ENCODE data around the gene KRAS. TPM values are rescaled to one million over a fixed set of nuclear protein-coding genes. Genes with fewer than 3 reads are reported as not detected.

The KRAS gene
- total RNA-seq, 1 experiment from 2014 or later: 11.8 TPM

GRCh38 chr12:25256005-25256404 lies 5.3 kb upstream of the KRAS start:
- DNase-seq (ENCODE audit: low read depth): no peak

- DNase-seq (ENCODE audit: low read depth): peak; percentile 67
Observed at GRCh38 chr12:25254271-25254880, 3.6 kb upstream of the KRAS start.

- no peak for DNase-seq (ENCODE audit: low read depth)
Observed at GRCh38 chr12:25253371-25254068, 2.8 kb upstream of the KRAS start.

- DNase-seq (ENCODE audit: low read depth): no peak
Observed at GRCh38 chr12:25252946-25253345, 2.2 kb upstream of the KRAS start.

- DNase-seq (ENCODE audit: low read depth): no peak
Observed at GRCh38 chr12:25251769-25252168, 1.0 kb upstream of the KRAS start.

GRCh38 chr12:25249931-25250738 lies 594 bp downstream of the KRAS start:
- DNase-seq (ENCODE audit: low read depth): peak; percentile 29

- no peak for DNase-seq (ENCODE audit: low read depth)
Observed at GRCh38 chr12:25248732-25249131, 2.0 kb downstream of the KRAS start.

- no peak for DNase-seq (ENCODE audit: low read depth)
Observed at GRCh38 chr12:25248137-25248536, 2.6 kb downstream of the KRAS start.

GRCh38 chr12:25245491-25245890 lies 5.2 kb downstream of the KRAS start:
- no peak for DNase-seq (ENCODE audit: low read depth)

GRCh38 chr12:25243680-25243990 lies 7.1 kb downstream of the KRAS start:
- no peak for DNase-seq (ENCODE audit: low read depth)

GRCh38 chr12:25242981-25243679 lies 7.6 kb downstream of the KRAS start:
- no peak for DNase-seq (ENCODE audit: low read depth)

GRCh38 chr12:25241167-25242020 lies 9.3 kb downstream of the KRAS start:
- peak; percentile 44 for DNase-seq (ENCODE audit: low read depth)

GRCh38 chr12:25236626-25237025 lies 14.1 kb downstream of the KRAS start:
- DNase-seq (ENCODE audit: low read depth): no peak

GRCh38 chr12:25236190-25236589 lies 14.5 kb downstream of the KRAS start:
- DNase-seq (ENCODE audit: low read depth): peak; percentile 56

- no peak for DNase-seq (ENCODE audit: low read depth)
Observed at GRCh38 chr12:25213338-25213737, 37.4 kb downstream of the KRAS start.

- no peak for DNase-seq (ENCODE audit: low read depth)
Observed at GRCh38 chr12:25208554-25208953, 42.2 kb downstream of the KRAS start.

- no peak for DNase-seq (ENCODE audit: low read depth)
Observed at GRCh38 chr12:25207846-25208245, 42.9 kb downstream of the KRAS start.

- DNase-seq (ENCODE audit: low read depth): no peak
Observed at GRCh38 chr12:25207411-25207810, 43.3 kb downstream of the KRAS start.

GRCh38 chr12:25202137-25202536 lies 48.6 kb downstream of the KRAS start:
- DNase-seq (ENCODE audit: low read depth): no peak

GRCh38 chr12:25200703-25201102 lies 50.0 kb downstream of the KRAS start:
- DNase-seq (ENCODE audit: low read depth): peak; percentile 39

- DNase-seq (ENCODE audit: low read depth): no peak
Observed at GRCh38 chr12:25197608-25198007, 53.1 kb downstream of the KRAS start.
